Measurements from ENCODE around the gene MAP2K6.

The MAP2K6 gene

GRCh38 chr17:69497161-69497560 is 82.7 kb downstream of the MAP2K6 start:
- no peak for DNase-seq

GRCh38 chr17:69499318-69499717 is 84.8 kb downstream of the MAP2K6 start:
- DNase-seq: no peak

GRCh38 chr17:69500911-69501429 is 86.5 kb downstream of the MAP2K6 start:
- peak; percentile 37 for DNase-seq

GRCh38 chr17:69501591-69502468 is 87.3 kb downstream of the MAP2K6 start:
- peak; percentile 68 for DNase-seq

GRCh38 chr17:69503711-69504110 is 89.2 kb downstream of the MAP2K6 start:
- no peak for DNase-seq

GRCh38 chr17:69505740-69506139 is 91.2 kb downstream of the MAP2K6 start:
- DNase-seq: no peak

GRCh38 chr17:69506489-69506888 is 92.0 kb downstream of the MAP2K6 start:
- DNase-seq: no peak

- DNase-seq: no peak
Observed at GRCh38 chr17:69508814-69509213, 94.3 kb downstream of the MAP2K6 start.

- no peak for DNase-seq
Observed at GRCh38 chr17:69511250-69511649, 96.8 kb downstream of the MAP2K6 start.

GRCh38 chr17:69512946-69513345 is 98.4 kb downstream of the MAP2K6 start:
- no peak for DNase-seq

GRCh38 chr17:69516225-69516624 is 101.7 kb downstream of the MAP2K6 start:
- no peak for DNase-seq

GRCh38 chr17:69516911-69517310 is 102.4 kb downstream of the MAP2K6 start:
- no peak for DNase-seq

- DNase-seq: no peak
Observed at GRCh38 chr17:69518951-69519350, 104.5 kb downstream of the MAP2K6 start.

GRCh38 chr17:69523244-69523861 is 108.9 kb downstream of the MAP2K6 start:
- peak; percentile 33 for DNase-seq

- no peak for DNase-seq
Observed at GRCh38 chr17:69524854-69525253, 110.4 kb downstream of the MAP2K6 start.

- peak; percentile 40 for DNase-seq
Observed at GRCh38 chr17:69525920-69526841, 111.7 kb downstream of the MAP2K6 start.

- no peak for DNase-seq
Observed at GRCh38 chr17:69528035-69528434, 113.5 kb downstream of the MAP2K6 start.

GRCh38 chr17:69533481-69534234 is 119.2 kb downstream of the MAP2K6 start:
- no peak for DNase-seq

GRCh38 chr17:69534235-69534621 is 119.7 kb downstream of the MAP2K6 start:
- DNase-seq: no peak

GRCh38 chr17:69535016-69535570 is 120.6 kb downstream of the MAP2K6 start:
- peak; percentile 59 for DNase-seq

- no peak for DNase-seq
Observed at GRCh38 chr17:69538795-69539194, 124.3 kb downstream of the MAP2K6 start.

- DNase-seq: no peak
Observed at GRCh38 chr17:69539274-69539673, 124.8 kb downstream of the MAP2K6 start.
